ENCODE data around the gene CSTB. TPM values are rescaled to one million over a fixed set of nuclear protein-coding genes. Genes with fewer than 3 reads are reported as not detected.

Gene CSTB
- total and polyA plus RNA-seq, 7 experiments from 2014 or later = 14.7 to 66.5 (median 37.9) TPM

DNA sequence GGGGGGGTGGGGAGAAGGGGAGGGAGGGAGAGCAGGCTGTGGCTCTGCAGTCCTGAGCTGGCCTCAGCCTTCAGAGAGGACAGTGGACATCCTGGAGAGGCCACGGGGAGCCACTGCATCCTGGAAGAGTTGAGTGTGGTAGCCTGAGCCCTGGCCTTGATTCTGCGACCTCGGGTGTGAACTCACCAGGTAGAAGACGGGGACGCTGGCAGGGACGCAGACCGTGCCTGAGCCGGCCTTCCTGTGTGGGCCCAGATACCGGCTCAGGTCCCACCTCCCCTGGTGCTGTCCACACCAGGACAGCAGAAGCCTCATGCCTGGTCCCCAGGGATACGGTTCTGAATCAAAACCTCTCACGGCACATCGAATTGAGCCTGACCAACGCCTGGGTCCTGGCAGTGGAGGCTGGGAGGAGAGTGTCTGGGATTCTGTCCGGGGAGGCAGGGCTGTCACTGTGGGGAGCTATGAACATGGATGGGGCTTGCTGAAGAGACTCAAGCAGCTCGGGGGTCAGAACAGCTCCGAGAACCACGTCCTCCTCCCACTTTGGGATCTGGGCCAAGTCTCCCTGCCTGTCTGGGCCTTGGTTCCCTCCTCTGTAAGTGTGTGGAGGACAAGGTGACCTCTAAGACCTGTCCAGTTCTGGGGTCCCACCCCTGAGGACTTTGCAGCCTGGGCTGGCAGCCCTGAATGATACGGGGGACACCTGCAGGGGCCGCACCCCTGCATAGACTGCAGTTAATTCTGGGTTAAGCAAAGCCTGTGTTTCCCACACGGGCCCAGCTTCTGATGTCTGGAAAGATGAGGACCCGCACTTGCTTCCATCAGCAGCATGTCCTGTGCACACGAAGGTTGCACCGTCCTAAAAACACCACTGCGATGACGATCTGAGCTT is 43.6 kb upstream of the CSTB start:
- Mint-ChIP-seq H3K27me3 (peaks cover 0 to 6% (median 0%) of the 10 kb centered on the region in 5 donors), H3K4me3 (no peak overlapping the region), H3K27ac (no peak overlapping the region), H3K36me3 (peaks cover 5 to 10% (median 8%) of the 10 kb centered on the region in 5 donors), H3K9me3 (peaks cover 4 to 8% (median 6%) of the 10 kb centered on the region in 11 donors), H3K4me1 (peaks cover 0 to 11% (median 2%) of the 10 kb centered on the region in 7 donors)
- Histone ChIP-seq H3K36me3 (ENCODE audit: control insufficient read depth in 2 of 3, insufficient read depth in 3 of 3, low read length in 3 of 3) (no peaks in the 10 kb centered on the region), H3K9me3 (ENCODE audit: control insufficient read depth in 2 of 3, low read length in 3 of 3) (peaks cover 0 to 9% (median 0%) of the 10 kb centered on the region in 3 experiments), H3K27ac (ENCODE audit: low read depth, low read length) (no peak overlapping the region), H3K4me3 (ENCODE audit: low read length) (no peak overlapping the region), H3K27me3 (ENCODE audit: control insufficient read depth in 2 of 2, insufficient read depth in 2 of 2, low read length in 2 of 2) (no peaks in the 10 kb centered on the region), H3K4me1 (ENCODE audit: control insufficient read depth in 2 of 2, insufficient read depth in 2 of 2, low read length in 2 of 2) (no peaks in the 10 kb centered on the region)
- intact Hi-C loops (cut with micrococcal nuclease) = no loop called here
- ChIA-PET CTCF (no interaction called here), POLR2A (no interaction called here)
- ATAC-seq (no peak), DNase-seq (no peak)

DNA sequence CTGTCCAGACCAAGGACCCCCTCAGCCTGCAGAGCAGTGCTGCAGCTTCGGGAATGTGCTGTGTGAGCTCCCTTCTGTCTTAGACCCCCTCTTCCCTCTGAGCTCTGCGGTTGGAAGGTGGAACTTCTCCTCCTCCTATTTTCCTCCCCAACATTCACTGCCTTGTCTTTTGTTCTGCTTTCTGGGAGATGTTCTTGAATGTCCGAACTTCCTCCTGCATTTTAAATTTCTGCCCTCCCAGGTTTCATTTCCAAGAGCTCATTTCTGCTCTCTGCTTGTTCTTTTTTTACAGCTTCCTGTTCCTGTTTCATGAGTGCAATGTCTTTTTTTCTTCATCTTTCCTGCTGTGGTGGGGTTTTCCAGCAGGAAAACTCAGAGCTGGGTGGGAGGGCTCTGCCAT is 42.6 kb upstream of the CSTB start:
- Mint-ChIP-seq H3K4me3 (no peak overlapping the region), H3K27me3 (peaks cover 0 to 6% (median 0%) of the 10 kb centered on the region in 5 donors), H3K9me3 (peaks cover 4 to 8% (median 6%) of the 10 kb centered on the region in 11 donors), H3K27ac (peak overlapping the region in 3 of 9 donors; percentile 13 to 62 (median 31)), H3K36me3 (peaks cover 5 to 10% (median 8%) of the 10 kb centered on the region in 5 donors), H3K4me1 (peaks cover 0 to 12% (median 6%) of the 10 kb centered on the region in 7 donors)
- Histone ChIP-seq H3K4me1 (ENCODE audit: control insufficient read depth in 2 of 2, insufficient read depth in 2 of 2, low read length in 2 of 2) (no peaks in the 10 kb centered on the region), H3K36me3 (ENCODE audit: control insufficient read depth in 2 of 3, insufficient read depth in 3 of 3, low read length in 3 of 3) (no peaks in the 10 kb centered on the region), H3K27ac (ENCODE audit: low read depth, low read length) (no peak overlapping the region), H3K27me3 (ENCODE audit: control insufficient read depth in 2 of 2, insufficient read depth in 2 of 2, low read length in 2 of 2) (no peaks in the 10 kb centered on the region), H3K4me3 (ENCODE audit: low read length) (no peak overlapping the region), H3K9me3 (ENCODE audit: control insufficient read depth in 2 of 3, low read length in 3 of 3) (peaks cover 0 to 9% (median 0%) of the 10 kb centered on the region in 3 experiments)
- intact Hi-C loops (cut with micrococcal nuclease) = no loop called here
- CTCF ChIA-PET = no interaction called here
- ATAC-seq (peak; percentile 48), DNase-seq (no peak)
- POLR2A ChIA-PET = no interaction called here

GRCh38 chr21:43817157-43818086 is 41.3 kb upstream of the CSTB start:
- no peaks in the 10 kb centered on the region for H3K36me3 ChIP-seq (ENCODE audit: control insufficient read depth in 2 of 3, insufficient read depth in 3 of 3, low read length in 3 of 3)
- H3K4me1 ChIP-seq (ENCODE audit: control insufficient read depth in 2 of 2, insufficient read depth in 2 of 2, low read length in 2 of 2) = no peaks in the 10 kb centered on the region
- Mint-ChIP-seq H3K27me3 (peaks cover 0 to 6% (median 0%) of the 10 kb centered on the region in 5 donors), H3K36me3 (peaks cover 5 to 10% (median 8%) of the 10 kb centered on the region in 5 donors), H3K27ac (no peak overlapping the region), H3K4me1 (peaks cover 0 to 12% (median 6%) of the 10 kb centered on the region in 7 donors), H3K9me3 (peaks cover 4 to 8% (median 6%) of the 10 kb centered on the region in 11 donors), H3K4me3 (no peak overlapping the region)
- CTCF ChIA-PET = no interaction called here
- no peak overlapping the region for H3K27ac ChIP-seq (ENCODE audit: low read depth, low read length)
- no peak overlapping the region for H3K4me3 ChIP-seq (ENCODE audit: low read length)
- DNase-seq (no peak), ATAC-seq (peak; percentile 47)
- peaks cover 0 to 9% (median 0%) of the 10 kb centered on the region in 3 experiments for H3K9me3 ChIP-seq (ENCODE audit: control insufficient read depth in 2 of 3, low read length in 3 of 3)
- intact Hi-C loops (cut with micrococcal nuclease) = no loop called here
- no peaks in the 10 kb centered on the region for H3K27me3 ChIP-seq (ENCODE audit: control insufficient read depth in 2 of 2, insufficient read depth in 2 of 2, low read length in 2 of 2)
- POLR2A ChIA-PET = interaction anchor here (0.6 kb wide), 1 partner anchor 276 kb away, joined by 3 read pairs; no protein-coding TSS in a partner anchor

DNA sequence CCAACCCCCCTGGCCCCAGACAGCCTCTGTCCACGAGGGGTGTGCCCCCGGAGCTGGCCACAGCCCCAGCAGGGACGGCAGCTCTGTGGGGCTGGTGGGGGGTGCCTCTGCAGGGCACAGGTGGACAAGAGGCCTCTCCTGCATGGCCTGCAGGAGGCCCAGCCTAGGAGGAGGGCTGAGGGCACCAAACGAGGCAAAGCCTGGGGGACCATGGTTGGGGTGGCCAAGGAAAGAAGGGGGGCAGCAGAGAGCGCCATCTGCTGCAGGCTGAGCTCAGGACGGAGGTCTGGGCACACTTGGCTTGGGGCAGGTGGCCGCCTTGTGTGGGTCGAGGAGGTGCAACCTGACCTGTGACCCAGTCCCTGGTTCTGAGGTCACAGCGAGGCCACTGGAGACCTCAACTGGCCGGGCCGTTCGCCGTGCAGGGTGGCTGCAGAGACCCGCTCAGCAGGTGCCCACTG is 40.5 kb upstream of the CSTB start:
- intact Hi-C loops (cut with micrococcal nuclease) = no loop called here
- H3K36me3 ChIP-seq (ENCODE audit: control insufficient read depth in 2 of 3, insufficient read depth in 3 of 3, low read length in 3 of 3) = no peaks in the 10 kb centered on the region
- peaks cover 0 to 12% (median 6%) of the 10 kb centered on the region in 7 donors for H3K4me1 Mint-ChIP-seq
- H3K9me3 ChIP-seq (ENCODE audit: control insufficient read depth in 2 of 3, low read length in 3 of 3) = peaks cover 0 to 9% (median 0%) of the 10 kb centered on the region in 3 experiments
- H3K36me3 Mint-ChIP-seq = peaks cover 5 to 10% (median 8%) of the 10 kb centered on the region in 5 donors
- H3K4me3 Mint-ChIP-seq = no peak overlapping the region
- ATAC-seq (no peak), DNase-seq (no peak)
- peaks cover 0 to 6% (median 0%) of the 10 kb centered on the region in 5 donors for H3K27me3 Mint-ChIP-seq
- ChIA-PET CTCF (no interaction called here), POLR2A (no interaction called here)
- H3K4me3 ChIP-seq (ENCODE audit: low read length) = no peak overlapping the region
- H3K27me3 ChIP-seq (ENCODE audit: control insufficient read depth in 2 of 2, insufficient read depth in 2 of 2, low read length in 2 of 2) = no peaks in the 10 kb centered on the region
- no peak overlapping the region for H3K27ac ChIP-seq (ENCODE audit: low read depth, low read length)
- H3K9me3 Mint-ChIP-seq = peaks cover 4 to 8% (median 6%) of the 10 kb centered on the region in 11 donors
- H3K27ac Mint-ChIP-seq = no peak overlapping the region
- no peaks in the 10 kb centered on the region for H3K4me1 ChIP-seq (ENCODE audit: control insufficient read depth in 2 of 2, insufficient read depth in 2 of 2, low read length in 2 of 2)

- peaks cover 5 to 10% (median 8%) of the 10 kb centered on the region in 5 donors for H3K36me3 Mint-ChIP-seq
- DNase-seq (no peak), ATAC-seq (no peak)
- Histone ChIP-seq H3K27ac (ENCODE audit: low read depth, low read length) (no peak overlapping the region), H3K4me1 (ENCODE audit: control insufficient read depth in 2 of 2, insufficient read depth in 2 of 2, low read length in 2 of 2) (no peaks in the 10 kb centered on the region), H3K9me3 (ENCODE audit: control insufficient read depth in 2 of 3, low read length in 3 of 3) (peaks cover 0 to 9% (median 0%) of the 10 kb centered on the region in 3 experiments), H3K4me3 (ENCODE audit: low read length) (no peak overlapping the region), H3K36me3 (ENCODE audit: control insufficient read depth in 2 of 3, insufficient read depth in 3 of 3, low read length in 3 of 3) (no peaks in the 10 kb centered on the region), H3K27me3 (ENCODE audit: control insufficient read depth in 2 of 2, insufficient read depth in 2 of 2, low read length in 2 of 2) (no peaks in the 10 kb centered on the region)
- peaks cover 0 to 6% (median 0%) of the 10 kb centered on the region in 5 donors for H3K27me3 Mint-ChIP-seq
- no peak overlapping the region for H3K27ac Mint-ChIP-seq
- intact Hi-C loops (cut with micrococcal nuclease) = no loop called here
- ChIA-PET CTCF (no interaction called here), POLR2A (no interaction called here)
- no peak overlapping the region for H3K4me3 Mint-ChIP-seq
- peaks cover 4 to 8% (median 6%) of the 10 kb centered on the region in 11 donors for H3K9me3 Mint-ChIP-seq
- peaks cover 0 to 13% (median 6%) of the 10 kb centered on the region in 7 donors for H3K4me1 Mint-ChIP-seq
Observed at GRCh38 chr21:43815991-43816390, 39.9 kb upstream of the CSTB start.

- H3K27ac ChIP-seq (ENCODE audit: low read depth, low read length) = no peak overlapping the region
- no peaks in the 10 kb centered on the region for H3K27me3 ChIP-seq (ENCODE audit: control insufficient read depth in 2 of 2, insufficient read depth in 2 of 2, low read length in 2 of 2)
- H3K4me3 ChIP-seq (ENCODE audit: low read length) = no peak overlapping the region
- ChIA-PET POLR2A (no interaction called here), CTCF (no interaction called here)
- Mint-ChIP-seq H3K36me3 (peaks cover 5 to 10% (median 8%) of the 10 kb centered on the region in 5 donors), H3K27me3 (peaks cover 0 to 6% (median 0%) of the 10 kb centered on the region in 5 donors), H3K27ac (no peak overlapping the region), H3K4me1 (peaks cover 4 to 17% (median 12%) of the 10 kb centered on the region in 7 donors), H3K4me3 (no peak overlapping the region), H3K9me3 (peaks cover 4 to 8% (median 6%) of the 10 kb centered on the region in 11 donors)
- H3K36me3 ChIP-seq (ENCODE audit: control insufficient read depth in 2 of 3, insufficient read depth in 3 of 3, low read length in 3 of 3) = no peaks in the 10 kb centered on the region
- no peak for ATAC-seq
- peak in 1 of 9 donors; percentile 5 for DNase-seq
- peaks cover 0 to 9% (median 0%) of the 10 kb centered on the region in 3 experiments for H3K9me3 ChIP-seq (ENCODE audit: control insufficient read depth in 2 of 3, low read length in 3 of 3)
- intact Hi-C loops (cut with micrococcal nuclease) = no loop called here
- H3K4me1 ChIP-seq (ENCODE audit: control insufficient read depth in 2 of 2, insufficient read depth in 2 of 2, low read length in 2 of 2) = no peaks in the 10 kb centered on the region
Observed at GRCh38 chr21:43815107-43815613, 39.1 kb upstream of the CSTB start.
